ENCODE data around the gene LZTS3.

LZTS3 gene

GRCh38 chr20:3166913-3167342, 6.4 kb downstream of the LZTS3 start:
- no peak for DNase-seq (ENCODE audit: low read depth in 1 of 2, low spot score in 1 of 2)
- TF ChIP-seq SPI1 (IDR thresholded peaks at IDR 0.05; ENCODE audit: borderline replicate concordance, low read depth) (no peak), GABPA (IDR thresholded peaks at IDR 0.05; ENCODE audit: low read depth) (no peak), POLR2AphosphoS5 (IDR thresholded peaks at IDR 0.05; ENCODE audit: low read depth) (no peak)
- H3K4me3 ChIP-seq (replicated peaks; ENCODE audit: insufficient read depth, low read length), result no peak overlapping the region
- H3K27me3 ChIP-seq (ENCODE audit: insufficient read depth, poor library complexity, severe bottlenecking), result peaks cover 10% of the 10 kb centered on the region
- H3K27ac ChIP-seq (replicated peaks), result no peak overlapping the region

GRCh38 chr20:3166338-3166912, 6.9 kb downstream of the LZTS3 start:
- DNase-seq (ENCODE audit: low read depth in 1 of 2, low spot score in 1 of 2), result no peak
- Histone ChIP-seq H3K27ac (replicated peaks) (no peak overlapping the region), H3K4me3 (replicated peaks; ENCODE audit: insufficient read depth, low read length) (no peak overlapping the region), H3K27me3 (ENCODE audit: insufficient read depth, poor library complexity, severe bottlenecking) (peaks cover 10% of the 10 kb centered on the region)
- TF ChIP-seq POLR2AphosphoS5 (IDR thresholded peaks at IDR 0.05; ENCODE audit: low read depth) (no peak), SPI1 (IDR thresholded peaks at IDR 0.05; ENCODE audit: borderline replicate concordance, low read depth) (no peak), GABPA (IDR thresholded peaks at IDR 0.05; ENCODE audit: low read depth) (no peak), REST (IDR thresholded peaks at IDR 0.05; ENCODE audit: insufficient replicate concordance, low read depth) (no peak)
- TF ChIP-seq, protein P1, sequence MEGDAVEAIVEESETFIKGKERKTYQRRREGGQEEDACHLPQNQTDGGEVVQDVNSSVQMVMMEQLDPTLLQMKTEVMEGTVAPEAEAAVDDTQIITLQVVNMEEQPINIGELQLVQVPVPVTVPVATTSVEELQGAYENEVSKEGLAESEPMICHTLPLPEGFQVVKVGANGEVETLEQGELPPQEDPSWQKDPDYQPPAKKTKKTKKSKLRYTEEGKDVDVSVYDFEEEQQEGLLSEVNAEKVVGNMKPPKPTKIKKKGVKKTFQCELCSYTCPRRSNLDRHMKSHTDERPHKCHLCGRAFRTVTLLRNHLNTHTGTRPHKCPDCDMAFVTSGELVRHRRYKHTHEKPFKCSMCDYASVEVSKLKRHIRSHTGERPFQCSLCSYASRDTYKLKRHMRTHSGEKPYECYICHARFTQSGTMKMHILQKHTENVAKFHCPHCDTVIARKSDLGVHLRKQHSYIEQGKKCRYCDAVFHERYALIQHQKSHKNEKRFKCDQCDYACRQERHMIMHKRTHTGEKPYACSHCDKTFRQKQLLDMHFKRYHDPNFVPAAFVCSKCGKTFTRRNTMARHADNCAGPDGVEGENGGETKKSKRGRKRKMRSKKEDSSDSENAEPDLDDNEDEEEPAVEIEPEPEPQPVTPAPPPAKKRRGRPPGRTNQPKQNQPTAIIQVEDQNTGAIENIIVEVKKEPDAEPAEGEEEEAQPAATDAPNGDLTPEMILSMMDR (IDR thresholded peaks at IDR 0.05; ENCODE audit: insufficient read depth, low read length), result no peak

DNA sequence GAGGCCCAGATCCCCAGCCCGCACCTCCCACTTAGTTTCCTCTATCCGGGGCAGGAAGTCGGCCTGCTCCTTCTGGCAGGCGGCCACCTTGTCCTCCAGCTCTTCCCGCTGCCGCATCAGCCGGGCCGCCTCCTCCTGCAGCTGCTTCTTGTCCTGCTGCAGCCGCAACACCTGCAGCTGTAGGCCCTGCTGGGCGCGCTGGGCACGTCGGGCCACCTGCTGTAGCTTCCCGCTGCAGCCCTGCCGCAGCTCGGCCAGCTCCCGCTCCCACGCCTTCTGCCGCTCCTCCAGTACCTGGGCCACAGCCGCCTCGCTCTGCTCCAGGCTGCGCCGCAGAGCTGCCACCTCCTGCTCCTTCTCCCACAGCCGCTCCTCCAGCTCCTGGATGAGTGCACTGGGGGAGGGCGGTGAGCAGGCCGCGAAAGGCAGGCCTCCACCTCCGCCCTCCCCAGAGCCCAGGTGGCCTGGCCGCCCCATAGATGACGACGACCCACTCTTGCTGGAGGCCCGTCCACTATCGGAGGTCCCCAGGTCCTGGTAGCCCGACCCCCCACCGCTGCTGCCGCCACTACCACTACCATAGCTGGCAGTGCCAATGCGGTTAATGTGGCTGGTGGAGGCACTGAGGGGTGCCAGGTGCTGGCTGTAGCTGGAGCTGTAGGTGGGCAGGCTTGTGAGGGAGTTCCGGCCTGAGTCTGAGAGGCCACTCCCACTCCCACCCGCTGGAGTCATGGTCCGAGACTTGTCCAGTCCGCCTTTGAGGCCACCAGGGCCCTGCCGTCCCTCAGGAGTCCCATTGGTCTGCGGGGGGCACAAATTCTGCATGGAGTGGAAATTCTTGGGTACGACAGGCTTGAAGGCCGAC, 7.6 kb downstream of the LZTS3 start:
- peaks cover 10% of the 10 kb centered on the region for H3K27me3 ChIP-seq (ENCODE audit: insufficient read depth, poor library complexity, severe bottlenecking)
- no peak overlapping the region for H3K27ac ChIP-seq (replicated peaks)
- DNase-seq (ENCODE audit: low read depth in 1 of 2, low spot score in 1 of 2), result peak; percentile 59 to 64
- TF ChIP-seq, protein P1 (IDR thresholded peaks at IDR 0.05; ENCODE audit: insufficient read depth, low read length), result no peak
- TF ChIP-seq POLR2AphosphoS5 (IDR thresholded peaks at IDR 0.05; ENCODE audit: low read depth) (peak; percentile 96), REST (IDR thresholded peaks at IDR 0.05; ENCODE audit: insufficient replicate concordance, low read depth) (no peak), GABPA (IDR thresholded peaks at IDR 0.05; ENCODE audit: low read depth) (no peak; the same call in 1 of the 2 replicates), SPI1 (IDR thresholded peaks at IDR 0.05; ENCODE audit: borderline replicate concordance, low read depth) (peak; percentile 14; the same call in 1 of the 2 replicates)
- no peak overlapping the region for H3K4me3 ChIP-seq (replicated peaks; ENCODE audit: insufficient read depth, low read length)

DNA sequence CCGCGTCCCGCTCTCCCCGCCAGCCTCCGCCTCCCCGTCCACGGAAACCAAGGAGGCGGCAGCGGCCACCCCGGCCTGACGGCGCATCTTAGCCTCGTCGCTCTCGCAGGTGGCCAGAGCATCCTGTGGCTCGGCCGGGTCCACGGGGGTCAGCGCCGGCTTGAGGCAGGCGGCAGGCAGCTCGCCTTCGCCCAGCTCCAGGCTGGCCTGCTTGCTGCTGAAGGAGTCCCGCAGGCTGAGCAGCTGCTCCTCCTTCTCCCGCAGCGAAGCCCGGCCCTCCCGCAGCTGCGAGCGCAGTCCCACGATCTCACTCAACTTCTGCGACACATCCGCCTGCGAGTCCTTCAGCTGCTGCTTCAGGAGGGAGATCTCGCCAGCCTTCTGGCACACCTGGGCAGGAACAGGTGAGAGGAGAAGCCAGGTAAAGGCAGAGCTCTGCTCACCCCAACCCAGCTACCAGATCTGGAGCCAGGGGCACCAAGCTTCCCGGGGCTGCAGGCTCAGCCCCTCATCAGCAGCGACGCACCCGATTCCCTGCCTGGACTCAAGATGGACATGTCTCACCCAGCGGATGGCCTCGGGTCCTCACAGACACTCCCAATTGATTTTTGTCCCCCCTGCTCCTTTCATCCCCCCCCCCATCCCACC, 8.5 kb downstream of the LZTS3 start:
- no peak overlapping the region for H3K4me3 ChIP-seq (replicated peaks; ENCODE audit: insufficient read depth, low read length)
- peaks cover 10% of the 10 kb centered on the region for H3K27me3 ChIP-seq (ENCODE audit: insufficient read depth, poor library complexity, severe bottlenecking)
- TF ChIP-seq SPI1 (IDR thresholded peaks at IDR 0.05; ENCODE audit: borderline replicate concordance, low read depth) (no peak), REST (IDR thresholded peaks at IDR 0.05; ENCODE audit: insufficient replicate concordance, low read depth) (no peak), GABPA (IDR thresholded peaks at IDR 0.05; ENCODE audit: low read depth) (no peak), POLR2AphosphoS5 (IDR thresholded peaks at IDR 0.05; ENCODE audit: low read depth) (no peak)
- TF ChIP-seq, protein P1 (IDR thresholded peaks at IDR 0.05; ENCODE audit: insufficient read depth, low read length), result no peak
- no peak overlapping the region for H3K27ac ChIP-seq (replicated peaks)
- DNase-seq (ENCODE audit: low read depth in 1 of 2, low spot score in 1 of 2), result no peak
